ENCODE measurements around the gene NXPH4.

NXPH4 gene

GRCh38 chr12:57196439-57196838, 20.2 kb upstream of the NXPH4 start:
- Histone ChIP-seq H3K27ac (ENCODE audit: low read depth, low read length) (no peak overlapping the region), H3K9ac (ENCODE audit: low read length) (no peak overlapping the region), H3K27me3 (ENCODE audit: control insufficient read depth in 1 of 2, insufficient read depth in 2 of 2, low read length in 2 of 2) (no peaks in the 10 kb centered on the region), H3K4me1 (ENCODE audit: insufficient read depth, low read length) (no peaks in the 10 kb centered on the region), H3K4me3 (ENCODE audit: low read depth in 1 of 2, low read length in 2 of 2) (no peak overlapping the region), H3K36me3 (ENCODE audit: insufficient read depth, low read length) (peaks cover 97% of the 10 kb centered on the region), H3K9me3 (ENCODE audit: low read length) (no peaks in the 10 kb centered on the region)

- H3K9me3 ChIP-seq (ENCODE audit: low read length), result no peaks in the 10 kb centered on the region
- no peak overlapping the region for H3K4me3 ChIP-seq (ENCODE audit: low read depth in 1 of 2, low read length in 2 of 2)
- H3K4me1 ChIP-seq (ENCODE audit: insufficient read depth, low read length), result no peaks in the 10 kb centered on the region
- no peak overlapping the region for H3K9ac ChIP-seq (ENCODE audit: low read length)
- H3K27me3 ChIP-seq (ENCODE audit: control insufficient read depth in 1 of 2, insufficient read depth in 2 of 2, low read length in 2 of 2), result no peaks in the 10 kb centered on the region
- H3K36me3 ChIP-seq (ENCODE audit: insufficient read depth, low read length), result peaks cover 97% of the 10 kb centered on the region
- H3K27ac ChIP-seq (ENCODE audit: low read depth, low read length), result no peak overlapping the region
Observed at GRCh38 chr12:57196956-57197355, 19.6 kb upstream of the NXPH4 start.

- peaks cover 95% of the 10 kb centered on the region for H3K36me3 ChIP-seq (ENCODE audit: insufficient read depth, low read length)
- H3K27ac ChIP-seq (ENCODE audit: low read depth, low read length), result no peak overlapping the region
- H3K4me3 ChIP-seq (ENCODE audit: low read depth in 1 of 2, low read length in 2 of 2), result no peak overlapping the region
- H3K9ac ChIP-seq (ENCODE audit: low read length), result no peak overlapping the region
- H3K4me1 ChIP-seq (ENCODE audit: insufficient read depth, low read length), result no peaks in the 10 kb centered on the region
- H3K9me3 ChIP-seq (ENCODE audit: low read length), result no peaks in the 10 kb centered on the region
- no peaks in the 10 kb centered on the region for H3K27me3 ChIP-seq (ENCODE audit: control insufficient read depth in 1 of 2, insufficient read depth in 2 of 2, low read length in 2 of 2)
Observed at GRCh38 chr12:57198329-57198728, 18.3 kb upstream of the NXPH4 start.

- no peak overlapping the region for H3K4me3 ChIP-seq (ENCODE audit: low read depth in 1 of 2, low read length in 2 of 2)
- peaks cover 95% of the 10 kb centered on the region for H3K36me3 ChIP-seq (ENCODE audit: insufficient read depth, low read length)
- H3K27me3 ChIP-seq (ENCODE audit: control insufficient read depth in 1 of 2, insufficient read depth in 2 of 2, low read length in 2 of 2), result no peaks in the 10 kb centered on the region
- H3K27ac ChIP-seq (ENCODE audit: low read depth, low read length), result no peak overlapping the region
- no peak overlapping the region for H3K9ac ChIP-seq (ENCODE audit: low read length)
- H3K9me3 ChIP-seq (ENCODE audit: low read length), result no peaks in the 10 kb centered on the region
- H3K4me1 ChIP-seq (ENCODE audit: insufficient read depth, low read length), result no peaks in the 10 kb centered on the region
Observed at GRCh38 chr12:57199191-57199590, 17.4 kb upstream of the NXPH4 start.

GRCh38 chr12:57200497-57200896, 16.1 kb upstream of the NXPH4 start:
- Histone ChIP-seq H3K9me3 (ENCODE audit: low read length) (no peaks in the 10 kb centered on the region), H3K27me3 (ENCODE audit: control insufficient read depth in 1 of 2, insufficient read depth in 2 of 2, low read length in 2 of 2) (no peaks in the 10 kb centered on the region), H3K9ac (ENCODE audit: low read length) (no peak overlapping the region), H3K4me1 (ENCODE audit: insufficient read depth, low read length) (no peaks in the 10 kb centered on the region), H3K36me3 (ENCODE audit: insufficient read depth, low read length) (peaks cover 95% of the 10 kb centered on the region), H3K27ac (ENCODE audit: low read depth, low read length) (no peak overlapping the region), H3K4me3 (ENCODE audit: low read depth in 1 of 2, low read length in 2 of 2) (no peak overlapping the region)

DNA sequence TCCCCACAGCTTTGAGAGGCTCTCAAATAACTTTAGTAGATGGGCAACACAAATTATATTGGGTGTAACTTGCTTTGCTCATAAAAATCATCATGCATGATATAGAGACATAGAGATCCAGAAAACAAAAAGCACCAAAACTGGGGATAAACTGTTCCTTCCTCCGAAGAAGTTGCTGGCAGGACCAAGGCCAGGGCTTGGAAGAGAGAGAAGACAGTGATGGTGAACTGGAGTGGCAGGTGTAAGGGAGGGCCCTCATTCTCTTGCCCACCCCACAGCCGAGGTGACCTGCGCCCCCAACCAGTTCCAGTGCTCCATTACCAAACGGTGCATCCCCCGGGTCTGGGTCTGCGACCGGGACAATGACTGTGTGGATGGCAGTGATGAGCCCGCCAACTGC, 15.4 kb upstream of the NXPH4 start:
- Histone ChIP-seq H3K9ac (ENCODE audit: low read length) (no peak overlapping the region), H3K4me3 (ENCODE audit: low read depth in 1 of 2, low read length in 2 of 2) (no peak overlapping the region), H3K27me3 (ENCODE audit: control insufficient read depth in 1 of 2, insufficient read depth in 2 of 2, low read length in 2 of 2) (no peaks in the 10 kb centered on the region), H3K4me1 (ENCODE audit: insufficient read depth, low read length) (no peaks in the 10 kb centered on the region), H3K27ac (ENCODE audit: low read depth, low read length) (no peak overlapping the region), H3K36me3 (ENCODE audit: insufficient read depth, low read length) (peaks cover 95% of the 10 kb centered on the region), H3K9me3 (ENCODE audit: low read length) (no peaks in the 10 kb centered on the region)

DNA sequence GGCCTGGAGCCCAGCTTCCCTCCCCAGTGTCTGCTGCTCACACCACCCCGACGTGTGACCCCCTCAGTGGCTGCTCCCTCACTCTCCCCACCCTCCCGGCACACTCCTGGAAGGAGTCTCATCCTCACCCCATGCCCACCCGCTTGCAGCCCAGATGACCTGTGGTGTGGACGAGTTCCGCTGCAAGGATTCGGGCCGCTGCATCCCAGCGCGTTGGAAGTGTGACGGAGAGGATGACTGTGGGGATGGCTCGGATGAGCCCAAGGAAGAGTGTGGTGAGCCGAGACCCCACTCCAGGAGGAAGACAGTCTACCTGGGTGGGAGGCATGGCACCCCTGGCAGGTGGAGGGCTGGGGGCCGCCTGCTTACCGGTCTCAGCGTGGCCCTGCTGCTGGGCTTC, 15.0 kb upstream of the NXPH4 start:
- Histone ChIP-seq H3K27me3 (ENCODE audit: control insufficient read depth in 1 of 2, insufficient read depth in 2 of 2, low read length in 2 of 2) (no peaks in the 10 kb centered on the region), H3K4me1 (ENCODE audit: insufficient read depth, low read length) (no peaks in the 10 kb centered on the region), H3K9me3 (ENCODE audit: low read length) (no peaks in the 10 kb centered on the region), H3K4me3 (ENCODE audit: low read depth in 1 of 2, low read length in 2 of 2) (no peak overlapping the region), H3K9ac (ENCODE audit: low read length) (no peak overlapping the region), H3K36me3 (ENCODE audit: insufficient read depth, low read length) (peaks cover 95% of the 10 kb centered on the region), H3K27ac (ENCODE audit: low read depth, low read length) (no peak overlapping the region)

- Histone ChIP-seq H3K9ac (ENCODE audit: low read length) (no peak overlapping the region), H3K27ac (ENCODE audit: low read depth, low read length) (no peak overlapping the region), H3K36me3 (ENCODE audit: insufficient read depth, low read length) (peaks cover 88% of the 10 kb centered on the region)
Observed at GRCh38 chr12:57202321-57202720, 14.3 kb upstream of the NXPH4 start.

DNA sequence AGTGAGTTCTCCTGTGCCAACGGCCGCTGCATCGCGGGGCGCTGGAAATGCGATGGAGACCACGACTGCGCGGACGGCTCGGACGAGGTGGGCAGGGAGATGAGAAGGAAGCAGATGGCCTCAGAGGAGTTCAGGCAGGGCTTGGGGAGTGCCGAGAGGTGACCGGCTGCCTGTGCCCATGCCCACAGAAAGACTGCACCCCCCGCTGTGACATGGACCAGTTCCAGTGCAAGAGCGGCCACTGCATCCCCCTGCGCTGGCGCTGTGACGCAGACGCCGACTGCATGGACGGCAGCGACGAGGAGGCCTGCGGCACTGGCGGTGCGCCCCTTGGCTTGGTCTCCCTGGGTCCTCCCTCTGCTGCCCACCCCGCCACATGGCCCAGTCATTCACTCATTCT, 13.4 kb upstream of the NXPH4 start:
- Histone ChIP-seq H3K36me3 (ENCODE audit: insufficient read depth, low read length) (peaks cover 84% of the 10 kb centered on the region), H3K4me1 (ENCODE audit: insufficient read depth, low read length) (no peaks in the 10 kb centered on the region), H3K9me3 (ENCODE audit: low read length) (no peaks in the 10 kb centered on the region), H3K27me3 (ENCODE audit: control insufficient read depth in 1 of 2, insufficient read depth in 2 of 2, low read length in 2 of 2) (no peaks in the 10 kb centered on the region), H3K27ac (ENCODE audit: low read depth, low read length) (no peak overlapping the region), H3K4me3 (ENCODE audit: low read depth in 1 of 2, low read length in 2 of 2) (no peak overlapping the region), H3K9ac (ENCODE audit: low read length) (no peak overlapping the region)

More at GRCh38 chr12:57202321-57202720, 14.3 kb upstream of the NXPH4 start:
- H3K4me3 ChIP-seq (ENCODE audit: low read depth in 1 of 2, low read length in 2 of 2), result no peak overlapping the region
- H3K4me1 ChIP-seq (ENCODE audit: insufficient read depth, low read length), result no peaks in the 10 kb centered on the region
- H3K27me3 ChIP-seq (ENCODE audit: control insufficient read depth in 1 of 2, insufficient read depth in 2 of 2, low read length in 2 of 2), result no peaks in the 10 kb centered on the region
- no peaks in the 10 kb centered on the region for H3K9me3 ChIP-seq (ENCODE audit: low read length)

GRCh38 chr12:57203791-57204190, 12.8 kb upstream of the NXPH4 start:
- Histone ChIP-seq H3K9me3 (ENCODE audit: low read length) (no peaks in the 10 kb centered on the region), H3K4me1 (ENCODE audit: insufficient read depth, low read length) (no peaks in the 10 kb centered on the region), H3K27ac (ENCODE audit: low read depth, low read length) (no peak overlapping the region), H3K4me3 (ENCODE audit: low read depth in 1 of 2, low read length in 2 of 2) (no peak overlapping the region), H3K9ac (ENCODE audit: low read length) (no peak overlapping the region), H3K27me3 (ENCODE audit: control insufficient read depth in 1 of 2, insufficient read depth in 2 of 2, low read length in 2 of 2) (no peaks in the 10 kb centered on the region), H3K36me3 (ENCODE audit: insufficient read depth, low read length) (peaks cover 84% of the 10 kb centered on the region)

- H3K9me3 ChIP-seq (ENCODE audit: low read length), result no peaks in the 10 kb centered on the region
- no peak overlapping the region for H3K27ac ChIP-seq (ENCODE audit: low read depth, low read length)
- no peaks in the 10 kb centered on the region for H3K27me3 ChIP-seq (ENCODE audit: control insufficient read depth in 1 of 2, insufficient read depth in 2 of 2, low read length in 2 of 2)
- H3K9ac ChIP-seq (ENCODE audit: low read length), result no peak overlapping the region
- no peak overlapping the region for H3K4me3 ChIP-seq (ENCODE audit: low read depth in 1 of 2, low read length in 2 of 2)
- H3K4me1 ChIP-seq (ENCODE audit: insufficient read depth, low read length), result no peaks in the 10 kb centered on the region
- H3K36me3 ChIP-seq (ENCODE audit: insufficient read depth, low read length), result peaks cover 83% of the 10 kb centered on the region
Observed at GRCh38 chr12:57204454-57204853, 12.1 kb upstream of the NXPH4 start.

GRCh38 chr12:57205186-57205585, 11.4 kb upstream of the NXPH4 start:
- Histone ChIP-seq H3K9me3 (ENCODE audit: low read length) (no peaks in the 10 kb centered on the region), H3K4me3 (ENCODE audit: low read depth in 1 of 2, low read length in 2 of 2) (no peak overlapping the region), H3K27ac (ENCODE audit: low read depth, low read length) (no peak overlapping the region), H3K27me3 (ENCODE audit: control insufficient read depth in 1 of 2, insufficient read depth in 2 of 2, low read length in 2 of 2) (no peaks in the 10 kb centered on the region), H3K4me1 (ENCODE audit: insufficient read depth, low read length) (no peaks in the 10 kb centered on the region), H3K36me3 (ENCODE audit: insufficient read depth, low read length) (peaks cover 83% of the 10 kb centered on the region), H3K9ac (ENCODE audit: low read length) (no peak overlapping the region)

Measured in muscle layer of colon (tissue), 2 donors.